GM23338 (cell line): Measurements from ENCODE around the gene IL21R. TPM values are rescaled to one million over a fixed set of nuclear protein-coding genes. Genes with fewer than 3 reads are reported as not detected.

Source experiments
- ATAC-seq: fragments of 200-7000 bp; cut with Tn5 transposase; 3 replicates; pipeline ENCODE4 v1.9.1; 2020
- DNase-seq: peaks from one replicate; pipeline ENCODE4 v3.0.0-alpha.2; 2015; ENCODE audit warnings: low spot score
- H2AFZ ChIP-seq: fragments of 200-600 bp; sonication (generic); 2 replicates; pipeline ENCODE4 v1.8.0; 2016; ENCODE audit warnings: antibody characterized with exemption, mild to moderate bottlenecking, moderate library complexity
- H3F3A ChIP-seq: fragments of 200-600 bp; sonication (generic); replicated peaks from 2 replicates; pipeline ENCODE4 v1.8.0; 2017; ENCODE audit warnings: antibody characterized with exemption, mixed run types, low read depth
- H3K27ac ChIP-seq: fragments of 200-600 bp; sonication (generic); 2 replicates; pipeline ENCODE4 v1.6.1; 2016; ENCODE audit warnings: low read depth
- H3K27me3 ChIP-seq: fragments of 200-600 bp; sonication (generic); 2 replicates; pipeline ENCODE4 v1.8.0; 2016; ENCODE audit warnings: mild to moderate bottlenecking, mixed run types, moderate library complexity; ENCODE audit not compliant: insufficient read depth
- H3K36me3 ChIP-seq: fragments of 200-600 bp; sonication (generic); 2 replicates; pipeline ENCODE4 v1.8.0; 2016; ENCODE audit warnings: mild to moderate bottlenecking; ENCODE audit not compliant: insufficient read depth
- H3K4me1 ChIP-seq: fragments of 200-600 bp; sonication (generic); 2 replicates; pipeline ENCODE4 v1.8.0; 2016; ENCODE audit warnings: mild to moderate bottlenecking, moderate library complexity; ENCODE audit not compliant: insufficient read depth
- H3K4me2 ChIP-seq: fragments of 200-600 bp; sonication (generic); 2 replicates; pipeline ENCODE4 v1.7.1; 2017; ENCODE audit warnings: mixed run types
- H3K4me3 ChIP-seq: fragments of 200-600 bp; sonication (generic); 2 replicates; pipeline ENCODE4 v1.6.1; 2016; ENCODE audit warnings: mixed run types
- H3K79me2 ChIP-seq: fragments of 200-600 bp; sonication (generic); replicated peaks from 2 replicates; pipeline ENCODE4 v1.8.0; 2017; ENCODE audit warnings: mild to moderate bottlenecking; ENCODE audit not compliant: insufficient read depth
- H3K9me2 ChIP-seq: fragments of 200-600 bp; sonication (generic); 2 replicates; pipeline ENCODE4 v1.8.0; 2017; ENCODE audit not compliant: insufficient read depth
- H4K20me1 ChIP-seq: fragments of 200-600 bp; sonication (generic); replicated peaks from 2 replicates; pipeline ENCODE4 v1.8.0; 2017; ENCODE audit warnings: mild to moderate bottlenecking; ENCODE audit not compliant: insufficient read depth
- H3K27ac Mint-ChIP-seq: 2 replicates; pipeline ENCODE4 v1.8.0; 2020; ENCODE audit warnings: inconsistent platforms, mild to moderate bottlenecking, moderate library complexity, mixed read lengths
- H3K27me3 Mint-ChIP-seq: 3 replicates; pipeline ENCODE4 v1.8.0; 2022; ENCODE audit warnings: low read depth, mild to moderate bottlenecking, moderate library complexity, mixed read lengths, inconsistent platforms; ENCODE audit not compliant: insufficient read depth, poor library complexity
- H3K36me3 Mint-ChIP-seq: 3 replicates; pipeline ENCODE4 v1.8.0; 2021; ENCODE audit warnings: low read depth, mild to moderate bottlenecking, inconsistent platforms, moderate library complexity, mixed read lengths
- H3K4me1 Mint-ChIP-seq: 3 replicates; pipeline ENCODE4 v1.8.0; 2020; ENCODE audit warnings: mild to moderate bottlenecking, inconsistent platforms, mixed read lengths
- H3K4me3 Mint-ChIP-seq: 3 replicates; pipeline ENCODE4 v1.8.0; 2021; ENCODE audit warnings: moderate library complexity, mild to moderate bottlenecking, inconsistent platforms, mixed read lengths
- H3K9me3 Mint-ChIP-seq: 3 replicates; pipeline ENCODE4 v1.8.0; 2020; ENCODE audit warnings: moderate library complexity, mild to moderate bottlenecking, inconsistent platforms, mixed read lengths
- CREB1 ChIP-seq: fragments of 250-450 bp; sonication (Bioruptor Pico); IDR thresholded peaks from 2 replicates; pipeline ENCODE4 v1.5.0; 2020; ENCODE audit warnings: low read depth, mild to moderate bottlenecking, moderate library complexity
- EZH2 ChIP-seq: fragments of 200-600 bp; sonication (generic); IDR thresholded peaks from one replicate; pipeline ENCODE4 v1.8.0; 2017; ENCODE audit warnings: antibody characterized with exemption, mild to moderate bottlenecking, low read depth; ENCODE audit not compliant: unreplicated experiment
- EZH2phosphoT487 ChIP-seq: fragments of 200-600 bp; sonication (generic); IDR thresholded peaks from one replicate; pipeline ENCODE4 v1.8.1; 2018; ENCODE audit warnings: antibody characterized with exemption; ENCODE audit not compliant: unreplicated experiment
- JUNB ChIP-seq: IDR thresholded peaks from one replicate; pipeline ENCODE4 v1.6.1; 2016; ENCODE audit warnings: antibody characterized with exemption; ENCODE audit not compliant: unreplicated experiment
- NANOG ChIP-seq: IDR thresholded peaks from 2 replicates; pipeline ENCODE4 v1.6.1; 2016; ENCODE audit warnings: antibody characterized with exemption, borderline replicate concordance
- POLR2AphosphoS5 ChIP-seq: IDR thresholded peaks from 2 replicates; pipeline ENCODE4 v1.6.1; 2016; ENCODE audit warnings: antibody characterized with exemption, low read depth
- STAT1 ChIP-seq: IDR thresholded peaks from one replicate; pipeline ENCODE4 v1.6.1; 2016; ENCODE audit warnings: antibody characterized with exemption; ENCODE audit not compliant: unreplicated experiment
- ZNF114 ChIP-seq: fragments of 250-450 bp; sonication (Bioruptor Pico); IDR thresholded peaks from 2 replicates; pipeline ENCODE4 v1.5.0; 2020; ENCODE audit warnings: mild to moderate bottlenecking, moderate library complexity
- ZNF331 ChIP-seq: fragments of 250-450 bp; sonication (Bioruptor Pico); IDR thresholded peaks from 2 replicates; pipeline ENCODE4 v1.5.0; 2020; ENCODE audit warnings: low read depth, mild to moderate bottlenecking, moderate library complexity
- polyA plus RNA-seq: library from polyadenylated mRNA; unstranded; fragments of >200 nt; fragmentation: Nextera tagmentation; extraction: Ambion mirVana; gene quantifications from 2 replicates; pipeline ENCODE4 v1.2.1, GENCODE V29; 2016
- total RNA-seq: library from RNA; depleted of rRNA; stranded (reverse); fragments of >200 nt; shearing (Covaris generic); gene quantifications from 2 replicates; pipeline ENCODE4 v1.2.3, GENCODE V29; 2014
- TF ChIP-seq, protein P1 (sequence below): IDR thresholded peaks from 2 replicates; pipeline ENCODE4 v1.6.1; 2016; ENCODE audit warnings: antibody characterized with exemption
- TF ChIP-seq, protein P2 (sequence below): fragments of 250-450 bp; sonication (Bioruptor Pico); IDR thresholded peaks from 2 replicates; pipeline ENCODE4 v1.5.0; 2020; ENCODE audit warnings: mild to moderate bottlenecking, moderate library complexity
- TF ChIP-seq, protein P3 (sequence below): IDR thresholded peaks from one replicate; pipeline ENCODE4 v1.6.1; 2018; ENCODE audit warnings: antibody characterized with exemption; ENCODE audit not compliant: unreplicated experiment
- TF ChIP-seq, protein P4 (sequence below), 2 experiments: fragments of 200-600 bp in 1 of 2; sonication (generic) in 1 of 2; conservative IDR thresholded peaks; 2 replicates each; pipeline versions ENCODE4 v1.5.1 to v1.6.1; 2016 to 2017; ENCODE audit warnings: antibody characterized with exemption in 2 of 2, low read depth in 2 of 2, mild to moderate bottlenecking in 2 of 2, moderate library complexity in 1 of 2

Gene IL21R
- total and polyA plus RNA-seq, 2 experiments from 2014 or later = 0.42 to 2.6 TPM

DNA sequence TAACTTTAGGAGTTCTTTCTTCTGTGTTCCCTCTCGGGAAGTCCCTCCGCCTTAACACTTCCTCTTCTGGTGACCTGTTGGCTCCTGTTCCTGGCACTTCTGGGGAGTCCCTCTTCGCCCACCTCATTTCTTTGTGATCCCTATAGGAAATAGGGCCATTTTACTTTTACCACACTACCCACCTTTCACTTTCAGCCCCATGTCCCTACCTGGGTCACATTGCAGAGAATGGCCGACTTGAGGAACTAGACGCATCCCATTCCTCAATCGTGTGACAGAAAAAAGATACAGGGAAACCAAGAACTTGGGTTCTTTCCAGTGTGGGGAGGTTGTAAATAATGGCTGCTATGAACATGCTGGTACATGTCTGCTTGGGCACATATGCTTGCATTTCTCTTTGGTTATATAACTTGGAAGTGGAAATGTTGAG is 6.6 kb downstream of the IL21R start:
- Mint-ChIP-seq H3K9me3 (no peaks in the 10 kb centered on the region), H3K4me3 (no peak overlapping the region), H3K27me3 (peaks cover 3% of the 10 kb centered on the region), H3K27ac (no peak overlapping the region), H3K36me3 (no peaks in the 10 kb centered on the region; the same call in 2 of the 3 replicates), H3K4me1 (peaks cover 13% of the 10 kb centered on the region; the same call in 2 of the 3 replicates)
- Histone ChIP-seq H4K20me1 (no peaks in the 10 kb centered on the region), H3K4me3 (no peak overlapping the region), H2AFZ (peak overlapping the region; percentile 93), H3K36me3 (no peaks in the 10 kb centered on the region), H3K4me2 (no peak overlapping the region), H3K27ac (no peak overlapping the region), H3F3A (no peaks in the 10 kb centered on the region), H3K9me2 (no peaks in the 10 kb centered on the region), H3K79me2 (no peaks in the 10 kb centered on the region), H3K27me3 (no peaks in the 10 kb centered on the region), H3K4me1 (peaks cover 6% of the 10 kb centered on the region; the same call in 1 of the 2 replicates)
- DNase-seq = no peak
- TF ChIP-seq CREB1 (no peak), EZH2phosphoT487 (no peak), ZNF114 (no peak), EZH2 (no peak), STAT1 (no peak), JUNB (no peak), POLR2AphosphoS5 (no peak), NANOG (no peak), ZNF331 (CRISPR knock-in tag) (no peak)
- TF ChIP-seq, protein P1, sequence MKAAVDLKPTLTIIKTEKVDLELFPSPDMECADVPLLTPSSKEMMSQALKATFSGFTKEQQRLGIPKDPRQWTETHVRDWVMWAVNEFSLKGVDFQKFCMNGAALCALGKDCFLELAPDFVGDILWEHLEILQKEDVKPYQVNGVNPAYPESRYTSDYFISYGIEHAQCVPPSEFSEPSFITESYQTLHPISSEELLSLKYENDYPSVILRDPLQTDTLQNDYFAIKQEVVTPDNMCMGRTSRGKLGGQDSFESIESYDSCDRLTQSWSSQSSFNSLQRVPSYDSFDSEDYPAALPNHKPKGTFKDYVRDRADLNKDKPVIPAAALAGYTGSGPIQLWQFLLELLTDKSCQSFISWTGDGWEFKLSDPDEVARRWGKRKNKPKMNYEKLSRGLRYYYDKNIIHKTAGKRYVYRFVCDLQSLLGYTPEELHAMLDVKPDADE = no peak
- TF ChIP-seq, protein P2, sequence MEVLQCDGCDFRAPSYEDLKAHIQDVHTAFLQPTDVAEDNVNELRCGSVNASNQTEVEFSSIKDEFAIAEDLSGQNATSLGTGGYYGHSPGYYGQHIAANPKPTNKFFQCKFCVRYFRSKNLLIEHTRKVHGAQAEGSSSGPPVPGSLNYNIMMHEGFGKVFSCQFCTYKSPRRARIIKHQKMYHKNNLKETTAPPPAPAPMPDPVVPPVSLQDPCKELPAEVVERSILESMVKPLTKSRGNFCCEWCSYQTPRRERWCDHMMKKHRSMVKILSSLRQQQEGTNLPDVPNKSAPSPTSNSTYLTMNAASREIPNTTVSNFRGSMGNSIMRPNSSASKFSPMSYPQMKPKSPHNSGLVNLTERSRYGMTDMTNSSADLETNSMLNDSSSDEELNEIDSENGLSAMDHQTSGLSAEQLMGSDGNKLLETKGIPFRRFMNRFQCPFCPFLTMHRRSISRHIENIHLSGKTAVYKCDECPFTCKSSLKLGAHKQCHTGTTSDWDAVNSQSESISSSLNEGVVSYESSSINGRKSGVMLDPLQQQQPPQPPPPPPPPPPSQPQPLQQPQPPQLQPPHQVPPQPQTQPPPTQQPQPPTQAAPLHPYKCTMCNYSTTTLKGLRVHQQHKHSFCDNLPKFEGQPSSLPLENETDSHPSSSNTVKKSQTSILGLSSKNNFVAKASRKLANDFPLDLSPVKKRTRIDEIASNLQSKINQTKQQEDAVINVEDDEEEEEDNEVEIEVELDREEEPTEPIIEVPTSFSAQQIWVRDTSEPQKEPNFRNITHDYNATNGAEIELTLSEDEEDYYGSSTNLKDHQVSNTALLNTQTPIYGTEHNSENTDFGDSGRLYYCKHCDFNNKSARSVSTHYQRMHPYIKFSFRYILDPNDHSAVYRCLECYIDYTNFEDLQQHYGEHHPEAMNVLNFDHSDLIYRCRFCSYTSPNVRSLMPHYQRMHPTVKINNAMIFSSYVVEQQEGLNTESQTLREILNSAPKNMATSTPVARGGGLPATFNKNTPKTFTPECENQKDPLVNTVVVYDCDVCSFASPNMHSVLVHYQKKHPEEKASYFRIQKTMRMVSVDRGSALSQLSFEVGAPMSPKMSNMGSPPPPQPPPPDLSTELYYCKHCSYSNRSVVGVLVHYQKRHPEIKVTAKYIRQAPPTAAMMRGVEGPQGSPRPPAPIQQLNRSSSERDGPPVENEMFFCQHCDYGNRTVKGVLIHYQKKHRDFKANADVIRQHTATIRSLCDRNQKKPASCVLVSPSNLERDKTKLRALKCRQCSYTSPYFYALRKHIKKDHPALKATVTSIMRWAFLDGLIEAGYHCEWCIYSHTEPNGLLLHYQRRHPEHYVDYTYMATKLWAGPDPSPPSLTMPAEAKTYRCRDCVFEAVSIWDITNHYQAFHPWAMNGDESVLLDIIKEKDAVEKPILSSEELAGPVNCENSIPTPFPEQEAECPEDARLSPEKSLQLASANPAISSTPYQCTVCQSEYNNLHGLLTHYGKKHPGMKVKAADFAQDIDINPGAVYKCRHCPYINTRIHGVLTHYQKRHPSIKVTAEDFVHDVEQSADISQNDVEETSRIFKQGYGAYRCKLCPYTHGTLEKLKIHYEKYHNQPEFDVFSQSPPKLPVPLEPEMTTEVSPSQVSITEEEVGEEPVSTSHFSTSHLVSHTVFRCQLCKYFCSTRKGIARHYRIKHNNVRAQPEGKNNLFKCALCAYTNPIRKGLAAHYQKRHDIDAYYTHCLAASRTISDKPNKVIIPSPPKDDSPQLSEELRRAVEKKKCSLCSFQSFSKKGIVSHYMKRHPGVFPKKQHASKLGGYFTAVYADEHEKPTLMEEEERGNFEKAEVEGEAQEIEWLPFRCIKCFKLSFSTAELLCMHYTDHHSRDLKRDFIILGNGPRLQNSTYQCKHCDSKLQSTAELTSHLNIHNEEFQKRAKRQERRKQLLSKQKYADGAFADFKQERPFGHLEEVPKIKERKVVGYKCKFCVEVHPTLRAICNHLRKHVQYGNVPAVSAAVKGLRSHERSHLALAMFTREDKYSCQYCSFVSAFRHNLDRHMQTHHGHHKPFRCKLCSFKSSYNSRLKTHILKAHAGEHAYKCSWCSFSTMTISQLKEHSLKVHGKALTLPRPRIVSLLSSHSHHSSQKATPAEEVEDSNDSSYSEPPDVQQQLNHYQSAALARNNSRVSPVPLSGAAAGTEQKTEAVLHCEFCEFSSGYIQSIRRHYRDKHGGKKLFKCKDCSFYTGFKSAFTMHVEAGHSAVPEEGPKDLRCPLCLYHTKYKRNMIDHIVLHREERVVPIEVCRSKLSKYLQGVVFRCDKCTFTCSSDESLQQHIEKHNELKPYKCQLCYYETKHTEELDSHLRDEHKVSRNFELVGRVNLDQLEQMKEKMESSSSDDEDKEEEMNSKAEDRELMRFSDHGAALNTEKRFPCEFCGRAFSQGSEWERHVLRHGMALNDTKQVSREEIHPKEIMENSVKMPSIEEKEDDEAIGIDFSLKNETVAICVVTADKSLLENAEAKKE (CRISPR knock-in tag) = no peak
- TF ChIP-seq, protein P3, sequence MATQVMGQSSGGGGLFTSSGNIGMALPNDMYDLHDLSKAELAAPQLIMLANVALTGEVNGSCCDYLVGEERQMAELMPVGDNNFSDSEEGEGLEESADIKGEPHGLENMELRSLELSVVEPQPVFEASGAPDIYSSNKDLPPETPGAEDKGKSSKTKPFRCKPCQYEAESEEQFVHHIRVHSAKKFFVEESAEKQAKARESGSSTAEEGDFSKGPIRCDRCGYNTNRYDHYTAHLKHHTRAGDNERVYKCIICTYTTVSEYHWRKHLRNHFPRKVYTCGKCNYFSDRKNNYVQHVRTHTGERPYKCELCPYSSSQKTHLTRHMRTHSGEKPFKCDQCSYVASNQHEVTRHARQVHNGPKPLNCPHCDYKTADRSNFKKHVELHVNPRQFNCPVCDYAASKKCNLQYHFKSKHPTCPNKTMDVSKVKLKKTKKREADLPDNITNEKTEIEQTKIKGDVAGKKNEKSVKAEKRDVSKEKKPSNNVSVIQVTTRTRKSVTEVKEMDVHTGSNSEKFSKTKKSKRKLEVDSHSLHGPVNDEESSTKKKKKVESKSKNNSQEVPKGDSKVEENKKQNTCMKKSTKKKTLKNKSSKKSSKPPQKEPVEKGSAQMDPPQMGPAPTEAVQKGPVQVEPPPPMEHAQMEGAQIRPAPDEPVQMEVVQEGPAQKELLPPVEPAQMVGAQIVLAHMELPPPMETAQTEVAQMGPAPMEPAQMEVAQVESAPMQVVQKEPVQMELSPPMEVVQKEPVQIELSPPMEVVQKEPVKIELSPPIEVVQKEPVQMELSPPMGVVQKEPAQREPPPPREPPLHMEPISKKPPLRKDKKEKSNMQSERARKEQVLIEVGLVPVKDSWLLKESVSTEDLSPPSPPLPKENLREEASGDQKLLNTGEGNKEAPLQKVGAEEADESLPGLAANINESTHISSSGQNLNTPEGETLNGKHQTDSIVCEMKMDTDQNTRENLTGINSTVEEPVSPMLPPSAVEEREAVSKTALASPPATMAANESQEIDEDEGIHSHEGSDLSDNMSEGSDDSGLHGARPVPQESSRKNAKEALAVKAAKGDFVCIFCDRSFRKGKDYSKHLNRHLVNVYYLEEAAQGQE = no peak
- TF ChIP-seq, protein P4, sequence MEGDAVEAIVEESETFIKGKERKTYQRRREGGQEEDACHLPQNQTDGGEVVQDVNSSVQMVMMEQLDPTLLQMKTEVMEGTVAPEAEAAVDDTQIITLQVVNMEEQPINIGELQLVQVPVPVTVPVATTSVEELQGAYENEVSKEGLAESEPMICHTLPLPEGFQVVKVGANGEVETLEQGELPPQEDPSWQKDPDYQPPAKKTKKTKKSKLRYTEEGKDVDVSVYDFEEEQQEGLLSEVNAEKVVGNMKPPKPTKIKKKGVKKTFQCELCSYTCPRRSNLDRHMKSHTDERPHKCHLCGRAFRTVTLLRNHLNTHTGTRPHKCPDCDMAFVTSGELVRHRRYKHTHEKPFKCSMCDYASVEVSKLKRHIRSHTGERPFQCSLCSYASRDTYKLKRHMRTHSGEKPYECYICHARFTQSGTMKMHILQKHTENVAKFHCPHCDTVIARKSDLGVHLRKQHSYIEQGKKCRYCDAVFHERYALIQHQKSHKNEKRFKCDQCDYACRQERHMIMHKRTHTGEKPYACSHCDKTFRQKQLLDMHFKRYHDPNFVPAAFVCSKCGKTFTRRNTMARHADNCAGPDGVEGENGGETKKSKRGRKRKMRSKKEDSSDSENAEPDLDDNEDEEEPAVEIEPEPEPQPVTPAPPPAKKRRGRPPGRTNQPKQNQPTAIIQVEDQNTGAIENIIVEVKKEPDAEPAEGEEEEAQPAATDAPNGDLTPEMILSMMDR (conservative IDR thresholded peaks at IDR 0.05; ENCODE audit: low read depth in 2 of 2) = no peak
- ATAC-seq = no peak
